ENCODE data around the gene FAXDC2.

- TF ChIP-seq, protein P1, sequence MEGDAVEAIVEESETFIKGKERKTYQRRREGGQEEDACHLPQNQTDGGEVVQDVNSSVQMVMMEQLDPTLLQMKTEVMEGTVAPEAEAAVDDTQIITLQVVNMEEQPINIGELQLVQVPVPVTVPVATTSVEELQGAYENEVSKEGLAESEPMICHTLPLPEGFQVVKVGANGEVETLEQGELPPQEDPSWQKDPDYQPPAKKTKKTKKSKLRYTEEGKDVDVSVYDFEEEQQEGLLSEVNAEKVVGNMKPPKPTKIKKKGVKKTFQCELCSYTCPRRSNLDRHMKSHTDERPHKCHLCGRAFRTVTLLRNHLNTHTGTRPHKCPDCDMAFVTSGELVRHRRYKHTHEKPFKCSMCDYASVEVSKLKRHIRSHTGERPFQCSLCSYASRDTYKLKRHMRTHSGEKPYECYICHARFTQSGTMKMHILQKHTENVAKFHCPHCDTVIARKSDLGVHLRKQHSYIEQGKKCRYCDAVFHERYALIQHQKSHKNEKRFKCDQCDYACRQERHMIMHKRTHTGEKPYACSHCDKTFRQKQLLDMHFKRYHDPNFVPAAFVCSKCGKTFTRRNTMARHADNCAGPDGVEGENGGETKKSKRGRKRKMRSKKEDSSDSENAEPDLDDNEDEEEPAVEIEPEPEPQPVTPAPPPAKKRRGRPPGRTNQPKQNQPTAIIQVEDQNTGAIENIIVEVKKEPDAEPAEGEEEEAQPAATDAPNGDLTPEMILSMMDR (IDR thresholded peaks at IDR 0.05): no peak
- no peak for TF ChIP-seq POLR2A (IDR thresholded peaks at IDR 0.05; ENCODE audit: low read depth)
- no peak for TF ChIP-seq POLR2AphosphoS5 (IDR thresholded peaks at IDR 0.05)
Measured at GRCh38 chr5:154829181-154829588, 21.2 kb downstream of the FAXDC2 start.
